IMR-90 (cell line): ENCODE data around the gene LHPP. TPM values are rescaled to one million over a fixed set of nuclear protein-coding genes. Genes with fewer than 3 reads are reported as not detected.

Source experiments
- ATAC-seq: fragments of 200-7000 bp; cut with Tn5 transposase; 2 replicates; pipeline ENCODE4 v1.9.1; 2020; ENCODE audit warnings: low read depth, mild to moderate bottlenecking, moderate library complexity
- BruUV-seq: library from RNA; stranded (reverse); fragments of 400-500 nt; replicated peaks from 2 replicates; lab custom pipeline; 2021; lab: Mats Ljungman, UMichigan
- CTCF ChIA-PET: fragments of 300-600 bp; formaldehyde crosslinking; extraction: SDS; loops from one replicate; lab custom pipeline; 2021; ENCODE audit warnings: antibody characterized with exemption; lab: Yijun Ruan, JAX
- POLR2A ChIA-PET: fragments of 300-600 bp; sonication (Branson Sonifier 250); formaldehyde crosslinking; loops from one replicate; lab custom pipeline; 2022; ENCODE audit warnings: antibody characterized with exemption; ENCODE audit not compliant: unreplicated experiment; lab: Charles Lee
- DNase-seq: peaks from one replicate; pipeline ENCODE4 v3.0.0; 2013
- H2AFZ ChIP-seq: replicated peaks from 2 replicates; pipeline ENCODE3; 2013; ENCODE audit warnings: low read length, mild to moderate bottlenecking; ENCODE audit not compliant: poor library complexity
- H2AK5ac ChIP-seq: 2 replicates; pipeline ENCODE4 v1.6.1; 2013; ENCODE audit warnings: low read depth, low read length, inconsistent platforms
- H2AK9ac ChIP-seq: replicated peaks from 2 replicates; pipeline ENCODE3; 2013; ENCODE audit warnings: mild to moderate bottlenecking, low read depth, low read length, moderate library complexity; ENCODE audit not compliant: poor library complexity
- H2BK120ac ChIP-seq: 2 replicates; pipeline ENCODE4 v1.6.1; 2013; ENCODE audit warnings: low read depth, low read length, inconsistent platforms
- H2BK15ac ChIP-seq: 3 replicates; pipeline ENCODE4 v1.6.1; 2013; ENCODE audit warnings: low read depth, low read length, inconsistent platforms
- H2BK20ac ChIP-seq: 2 replicates; pipeline ENCODE4 v1.6.1; 2013; ENCODE audit warnings: low read depth, mild to moderate bottlenecking, inconsistent platforms, low read length, moderate library complexity
- H2BK5ac ChIP-seq: 2 replicates; pipeline ENCODE4 v1.6.1; 2013; ENCODE audit warnings: mild to moderate bottlenecking, low read depth, low read length, inconsistent platforms; ENCODE audit not compliant: poor library complexity, severe bottlenecking
- H3K14ac ChIP-seq: replicated peaks from 2 replicates; pipeline ENCODE4 v1.6.1; 2013; ENCODE audit warnings: low read depth, low read length, inconsistent platforms
- H3K18ac ChIP-seq: 2 replicates; pipeline ENCODE4 v1.6.1; 2013; ENCODE audit warnings: low read depth, low read length, control low read depth
- H3K23ac ChIP-seq: 2 replicates; pipeline ENCODE4 v1.6.1; 2013; ENCODE audit warnings: low read depth, low read length, inconsistent platforms
- H3K27ac ChIP-seq: 2 replicates; pipeline ENCODE4 v1.5.1; 2013; ENCODE audit warnings: mild to moderate bottlenecking, control low read depth, low read length; ENCODE audit not compliant: insufficient read depth
- H3K27me3 ChIP-seq: 2 replicates; pipeline ENCODE4 v1.6.1; 2013; ENCODE audit warnings: low read length; ENCODE audit not compliant: control insufficient read depth, insufficient read depth
- H3K36me3 ChIP-seq: 2 replicates; pipeline ENCODE4 v1.6.1; 2013; ENCODE audit warnings: low read length, mixed read lengths; ENCODE audit not compliant: control insufficient read depth, insufficient read depth
- H3K4ac ChIP-seq: 2 replicates; pipeline ENCODE4 v1.6.1; 2013; ENCODE audit warnings: low read depth, low read length, inconsistent platforms
- H3K4me1 ChIP-seq: 2 replicates; pipeline ENCODE4 v1.6.1; 2013; ENCODE audit warnings: low read length, mixed read lengths; ENCODE audit not compliant: control insufficient read depth, insufficient read depth
- H3K4me2 ChIP-seq: 2 replicates; pipeline ENCODE4 v1.6.1; 2013; ENCODE audit warnings: low read depth, mild to moderate bottlenecking, control low read depth, low read length, moderate library complexity
- H3K4me3 ChIP-seq: 2 replicates; pipeline ENCODE4 v1.5.1; 2013; ENCODE audit warnings: low read depth, mild to moderate bottlenecking, control low read depth, low read length, moderate library complexity; ENCODE audit not compliant: insufficient read depth
- H3K56ac ChIP-seq: 2 replicates; pipeline ENCODE4 v1.6.1; 2013; ENCODE audit warnings: low read length, inconsistent platforms; ENCODE audit not compliant: insufficient read depth; ENCODE audit errors: extremely low read depth
- H3K79me1 ChIP-seq, 2 experiments: 2 replicates each; pipeline ENCODE4 v1.6.1; 2013; ENCODE audit warnings: low read length in 2 of 2, inconsistent platforms in 1 of 2, low read depth in 1 of 2
- H3K9ac ChIP-seq: 2 replicates; pipeline ENCODE4 v1.6.1; 2013; ENCODE audit warnings: low read depth, low read length, control low read depth
- H3K9me1 ChIP-seq: 2 replicates; pipeline ENCODE4 v1.6.1; 2013; ENCODE audit warnings: low read length, inconsistent platforms; ENCODE audit not compliant: insufficient read depth
- H3K9me3 ChIP-seq: 2 replicates; pipeline ENCODE4 v1.6.1; 2013; ENCODE audit warnings: low read length; ENCODE audit not compliant: control insufficient read depth, insufficient read depth
- H4K20me1 ChIP-seq: 2 replicates; pipeline ENCODE4 v1.6.1; 2013; ENCODE audit warnings: low read length, inconsistent platforms; ENCODE audit not compliant: insufficient read depth
- H4K5ac ChIP-seq: 2 replicates; pipeline ENCODE4 v1.6.1; 2013; ENCODE audit warnings: mild to moderate bottlenecking, low read depth, low read length, control low read depth
- H4K8ac ChIP-seq, 2 experiments: 2 replicates each; pipeline ENCODE4 v1.6.1; 2013; ENCODE audit warnings: low read depth in 2 of 2, low read length in 2 of 2, control low read depth in 1 of 2, inconsistent platforms in 1 of 2
- H4K91ac ChIP-seq: 2 replicates; pipeline ENCODE4 v1.6.1; 2013; ENCODE audit warnings: low read depth, low read length, inconsistent platforms; ENCODE audit not compliant: insufficient read depth
- BHLHE40 ChIP-seq: fragments of 150-350 bp; IDR thresholded peaks from 2 replicates; pipeline ENCODE4 v1.6.1; 2016; ENCODE audit warnings: mild to moderate bottlenecking, low read depth, low read length
- FOS ChIP-seq: fragments of 150-350 bp; IDR thresholded peaks from 2 replicates; pipeline ENCODE4 v1.6.1; 2016; ENCODE audit warnings: low read depth, low read length
- RCOR1 ChIP-seq: IDR thresholded peaks from 2 replicates; pipeline ENCODE4 v1.6.1; 2012; ENCODE audit warnings: mild to moderate bottlenecking, low read length, improper control_type of control experiment; ENCODE audit not compliant: insufficient replicate concordance
- SMC3 ChIP-seq: fragments of 150-350 bp; IDR thresholded peaks from 2 replicates; pipeline ENCODE4 v1.6.1; 2016; ENCODE audit warnings: low read depth, mild to moderate bottlenecking, antibody characterized with exemption, low read length, moderate library complexity
- WGBS, 2 experiments: methylation state at CpG; one replicate each; pipeline versions ENCODE4 v1.1.5 to v1.1.7; 2013; ENCODE audit warnings: missing lambda C conversion rate in 2 of 2; ENCODE audit not compliant: insufficient read length in 1 of 2; ENCODE audit errors: extremely low coverage in 2 of 2; 5-methylcytosine and 5-hydroxymethylcytosine counted together
- dilution Hi-C: fragments of 300-500 bp; cut with HindIII; formaldehyde crosslinking; loops from one replicate; pipeline ENCODE4 v1.14.3; 2018; ENCODE audit warnings: low sequenced_read_pairs; ENCODE audit not compliant: unreplicated experiment
- in situ Hi-C: fragments of 300-500 bp; cut with MboI; formaldehyde crosslinking; loops from 3 replicates; pipeline ENCODE4 v1.14.3; 2019; ENCODE audit warnings: low sequenced_read_pairs, inconsistent platforms, mixed read lengths
- intact Hi-C: fragments of 100-400 bp; cut with micrococcal nuclease; formaldehyde crosslinking; loops from 2 replicates; pipeline ENCODE4 v1.10.0; 2022
- polyA plus RNA-seq, 3 experiments: library from polyadenylated mRNA; depleted of rRNA; stranded (reverse); fragments of >200 nt; gene quantifications; 2 replicates each; pipeline ENCODE4 v1.2.3, GENCODE V29; 2012; ENCODE audit warnings: low replicate concordance in 1 of 3
- total RNA-seq: library from RNA; depleted of rRNA; stranded (reverse); fragments of >200 nt; gene quantifications from 2 replicates; pipeline ENCODE4 v1.2.3, GENCODE V29; 2012
- TF ChIP-seq, protein P1 (sequence below): fragments of 150-350 bp; IDR thresholded peaks from 2 replicates; pipeline ENCODE4 v1.6.1; 2017; ENCODE audit warnings: mild to moderate bottlenecking, antibody characterized with exemption, low read length, low read depth

LHPP gene
- total and polyA plus RNA-seq, 2 of the 4 experiments (the other 2 are of a cell fraction) = 2.7 to 8.3 TPM

DNA sequence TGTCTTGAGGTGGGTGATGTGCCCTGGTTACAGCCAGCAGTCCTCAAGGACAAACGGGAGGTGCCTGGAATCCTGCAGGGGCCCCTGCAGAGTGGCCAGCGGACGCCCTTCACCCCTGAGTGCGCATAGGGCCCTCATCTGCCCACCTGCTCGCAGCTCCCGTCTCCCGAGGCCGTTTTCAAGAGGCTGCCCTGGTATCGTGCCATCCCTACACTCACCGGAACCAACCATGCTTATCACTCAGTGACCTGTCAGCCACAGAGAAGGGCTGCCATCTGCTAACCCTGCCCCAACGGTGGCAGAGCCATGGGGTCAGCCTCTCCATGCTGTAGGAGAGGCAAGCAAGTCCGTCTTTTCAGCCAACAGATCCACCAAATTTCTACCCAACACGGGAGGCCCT lies 160.5 kb downstream of the LHPP start:
- Histone ChIP-seq H2AK5ac (no peak overlapping the region), H4K5ac (no peak overlapping the region), H2AK9ac (no peak overlapping the region), H3K27ac (no peak overlapping the region), H3K18ac (no peak overlapping the region), H2BK20ac (no peak overlapping the region), H3K56ac (no peak overlapping the region), H3K36me3 (peaks cover 2% of the 10 kb centered on the region; the same call in 1 of the 2 replicates), H3K79me1 (no peaks in the 10 kb centered on the region), H2BK15ac (no peak overlapping the region), H3K4me1 (peaks cover 2% of the 10 kb centered on the region; the same call in 1 of the 2 replicates), H4K91ac (no peak overlapping the region), H3K9ac (no peak overlapping the region), H4K20me1 (no peaks in the 10 kb centered on the region; the same call in 1 of the 2 replicates), H3K27me3 (no peaks in the 10 kb centered on the region), H3K9me3 (no peaks in the 10 kb centered on the region), H3K23ac (no peak overlapping the region), H3K14ac (no peak overlapping the region), H3K4me3 (no peak overlapping the region), H2BK120ac (no peak overlapping the region), H2AFZ (no peak overlapping the region), H4K8ac (no peak overlapping the region), H2BK5ac (no peak overlapping the region), H3K4ac (no peak overlapping the region), H3K9me1 (no peaks in the 10 kb centered on the region; the same call in 1 of the 2 replicates), H3K4me2 (no peak overlapping the region)
- dilution Hi-C loops = no loop called here
- no peak for TF ChIP-seq BHLHE40
- TF ChIP-seq, protein P1, sequence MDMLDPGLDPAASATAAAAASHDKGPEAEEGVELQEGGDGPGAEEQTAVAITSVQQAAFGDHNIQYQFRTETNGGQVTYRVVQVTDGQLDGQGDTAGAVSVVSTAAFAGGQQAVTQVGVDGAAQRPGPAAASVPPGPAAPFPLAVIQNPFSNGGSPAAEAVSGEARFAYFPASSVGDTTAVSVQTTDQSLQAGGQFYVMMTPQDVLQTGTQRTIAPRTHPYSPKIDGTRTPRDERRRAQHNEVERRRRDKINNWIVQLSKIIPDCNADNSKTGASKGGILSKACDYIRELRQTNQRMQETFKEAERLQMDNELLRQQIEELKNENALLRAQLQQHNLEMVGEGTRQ = no peak
- no peak for TF ChIP-seq FOS
- TF ChIP-seq SMC3 = no peak
- TF ChIP-seq RCOR1 = no peak
- intact Hi-C loops = no loop called here
- in situ Hi-C loops = no loop called here
- no TSS peak for BruUV-seq
- WGBS, 2 experiments = 87% methylated on average over 3 of the region's 13 CpGs; no CpG with 5 or more reads in 1 of the 2 experiments
- ATAC-seq (no peak), DNase-seq (no peak)
- ChIA-PET POLR2A (no interaction called here), CTCF (no interaction called here)
